SU-DHL-6 (cell line): ENCODE data around the gene SNPH.

Experiments used
- EZH2phosphoT487 ChIP-seq: fragments of 200-600 bp; sonication (generic), shearing (Covaris generic); conservative IDR thresholded peaks from 2 replicates; pipeline ENCODE4 v1.6.1; 2018; ENCODE audit warnings: mild to moderate bottlenecking, antibody characterized with exemption, low read length, moderate library complexity, mixed read lengths
- TF ChIP-seq, protein P1 (sequence below): fragments of 200-600 bp; sonication (generic); IDR thresholded peaks from one replicate; pipeline ENCODE4 v1.5.1; 2017; ENCODE audit warnings: antibody characterized with exemption, mild to moderate bottlenecking, low read length, moderate library complexity; ENCODE audit not compliant: insufficient read depth, poor library complexity, severe bottlenecking

- TF ChIP-seq, protein P1, sequence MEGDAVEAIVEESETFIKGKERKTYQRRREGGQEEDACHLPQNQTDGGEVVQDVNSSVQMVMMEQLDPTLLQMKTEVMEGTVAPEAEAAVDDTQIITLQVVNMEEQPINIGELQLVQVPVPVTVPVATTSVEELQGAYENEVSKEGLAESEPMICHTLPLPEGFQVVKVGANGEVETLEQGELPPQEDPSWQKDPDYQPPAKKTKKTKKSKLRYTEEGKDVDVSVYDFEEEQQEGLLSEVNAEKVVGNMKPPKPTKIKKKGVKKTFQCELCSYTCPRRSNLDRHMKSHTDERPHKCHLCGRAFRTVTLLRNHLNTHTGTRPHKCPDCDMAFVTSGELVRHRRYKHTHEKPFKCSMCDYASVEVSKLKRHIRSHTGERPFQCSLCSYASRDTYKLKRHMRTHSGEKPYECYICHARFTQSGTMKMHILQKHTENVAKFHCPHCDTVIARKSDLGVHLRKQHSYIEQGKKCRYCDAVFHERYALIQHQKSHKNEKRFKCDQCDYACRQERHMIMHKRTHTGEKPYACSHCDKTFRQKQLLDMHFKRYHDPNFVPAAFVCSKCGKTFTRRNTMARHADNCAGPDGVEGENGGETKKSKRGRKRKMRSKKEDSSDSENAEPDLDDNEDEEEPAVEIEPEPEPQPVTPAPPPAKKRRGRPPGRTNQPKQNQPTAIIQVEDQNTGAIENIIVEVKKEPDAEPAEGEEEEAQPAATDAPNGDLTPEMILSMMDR, result no peak
- no peak for TF ChIP-seq EZH2phosphoT487
These were observed 26.5 kb downstream of the SNPH start for GRCh38 chr20:1292620-1293019.
